HG02798 (cell line): ENCODE measurements around the gene SAT1.
"Not testable (repeated sequence)": the region's sequence is repeated elsewhere in the genome, so short reads cannot be mapped to it uniquely, and the experiment has no call there.

Experiments used
- ATAC-seq: cut with Tn5 transposase; IDR thresholded peaks from one replicate; pipeline ENCODE4 v1.9.1; 2021; ENCODE audit warnings: mild to moderate bottlenecking; ENCODE audit not compliant: unreplicated experiment, poor library complexity

The SAT1 gene

GRCh38 chrX:23782863-23783588 lies at the start of gene SAT1:
Gene SAT1 (plus strand): TSS chrX:23783173. CDS start chrX:23783352, 179 bp downstream.
- ATAC-seq, result peak; percentile 88

GRCh38 chrX:23736030-23736429 lies 46.9 kb upstream of the SAT1 start:
- ATAC-seq, result no peak

GRCh38 chrX:23737413-23737812 lies 45.6 kb upstream of the SAT1 start:
- no peak for ATAC-seq

GRCh38 chrX:23742174-23742696 lies 40.7 kb upstream of the SAT1 start:
- no peak for ATAC-seq

GRCh38 chrX:23742697-23743622 lies 40.0 kb upstream of the SAT1 start, which contains the start of gene ACOT9:
Gene ACOT9 (minus strand): TSS chrX:23743276. CDS start chrX:23743144, 132 bp downstream.
- ATAC-seq, result peak; percentile 98

- not testable (repeated sequence) for ATAC-seq
These were observed 39.4 kb upstream of the SAT1 start for GRCh38 chrX:23743623-23743971.

- no peak for ATAC-seq
These were observed 37.2 kb upstream of the SAT1 start for GRCh38 chrX:23745786-23746185.

GRCh38 chrX:23749129-23749528 lies 33.8 kb upstream of the SAT1 start:
- no peak for ATAC-seq

GRCh38 chrX:23749576-23749975 lies 33.4 kb upstream of the SAT1 start:
- no peak for ATAC-seq

GRCh38 chrX:23752740-23753415 lies 30.1 kb upstream of the SAT1 start:
- no peak for ATAC-seq

- no peak for ATAC-seq
These were observed 28.3 kb upstream of the SAT1 start for GRCh38 chrX:23754664-23755063.

GRCh38 chrX:23756165-23756564 lies 26.8 kb upstream of the SAT1 start:
- ATAC-seq, result no peak

GRCh38 chrX:23759821-23760220 lies 23.2 kb upstream of the SAT1 start:
- ATAC-seq, result no peak

- ATAC-seq, result no peak
These were observed 18.6 kb upstream of the SAT1 start for GRCh38 chrX:23764188-23764984.

- ATAC-seq, result no peak
These were observed 17.5 kb upstream of the SAT1 start for GRCh38 chrX:23765449-23765848.

GRCh38 chrX:23765868-23766267 lies 17.1 kb upstream of the SAT1 start:
- no peak for ATAC-seq

GRCh38 chrX:23766650-23767551 lies 16.1 kb upstream of the SAT1 start:
- peak; percentile 66 for ATAC-seq

GRCh38 chrX:23770142-23770541 lies 12.8 kb upstream of the SAT1 start:
- ATAC-seq, result no peak

GRCh38 chrX:23771086-23771485 lies 11.9 kb upstream of the SAT1 start:
- ATAC-seq, result not testable (repeated sequence)
